ENCODE results near the gene GPM6B.

Gene GPM6B

DNA sequence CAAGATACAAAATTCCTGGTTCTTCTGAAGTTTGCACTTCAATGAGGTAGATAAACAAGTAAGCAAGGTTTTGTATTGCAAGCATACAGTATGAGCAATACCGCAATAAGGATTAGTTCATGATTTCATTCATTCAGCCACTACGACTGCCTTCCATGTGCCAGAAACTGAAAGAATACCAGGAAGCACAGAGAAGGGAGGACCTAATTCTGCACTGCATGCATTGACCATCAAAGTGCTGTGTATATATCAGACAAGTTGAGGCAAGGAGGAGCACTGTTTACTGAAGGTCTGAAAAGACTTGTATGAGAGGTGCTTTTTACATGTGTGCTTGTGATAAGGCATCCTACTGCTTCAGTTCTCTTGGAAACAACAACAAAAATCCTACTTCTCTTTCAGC is 40.9 kb upstream of the GPM6B start:
- Histone ChIP-seq H3K27ac (no peak overlapping the region), H3K79me2 (ENCODE audit: insufficient read depth, low read depth) (no peaks in the 10 kb centered on the region), H2AFZ (ENCODE audit: low read depth) (no peak overlapping the region), H3K9ac (no peak overlapping the region), H3K4me2 (no peak overlapping the region; the same call in 1 of the 2 replicates), H3K4me3 (IDR thresholded peaks at IDR 0.05; ENCODE audit: insufficient read depth, low read depth, low read length) (no peak overlapping the region), H3K4me1 (ENCODE audit: low read depth, poor library complexity, severe bottlenecking) (peaks cover 62% of the 10 kb centered on the region), H3K27me3 (ENCODE audit: insufficient read depth, low read depth) (no peaks in the 10 kb centered on the region), H4K20me1 (ENCODE audit: insufficient read depth) (no peaks in the 10 kb centered on the region), H3K36me3 (ENCODE audit: insufficient read depth) (no peaks in the 10 kb centered on the region)
- TF ChIP-seq, protein P1, sequence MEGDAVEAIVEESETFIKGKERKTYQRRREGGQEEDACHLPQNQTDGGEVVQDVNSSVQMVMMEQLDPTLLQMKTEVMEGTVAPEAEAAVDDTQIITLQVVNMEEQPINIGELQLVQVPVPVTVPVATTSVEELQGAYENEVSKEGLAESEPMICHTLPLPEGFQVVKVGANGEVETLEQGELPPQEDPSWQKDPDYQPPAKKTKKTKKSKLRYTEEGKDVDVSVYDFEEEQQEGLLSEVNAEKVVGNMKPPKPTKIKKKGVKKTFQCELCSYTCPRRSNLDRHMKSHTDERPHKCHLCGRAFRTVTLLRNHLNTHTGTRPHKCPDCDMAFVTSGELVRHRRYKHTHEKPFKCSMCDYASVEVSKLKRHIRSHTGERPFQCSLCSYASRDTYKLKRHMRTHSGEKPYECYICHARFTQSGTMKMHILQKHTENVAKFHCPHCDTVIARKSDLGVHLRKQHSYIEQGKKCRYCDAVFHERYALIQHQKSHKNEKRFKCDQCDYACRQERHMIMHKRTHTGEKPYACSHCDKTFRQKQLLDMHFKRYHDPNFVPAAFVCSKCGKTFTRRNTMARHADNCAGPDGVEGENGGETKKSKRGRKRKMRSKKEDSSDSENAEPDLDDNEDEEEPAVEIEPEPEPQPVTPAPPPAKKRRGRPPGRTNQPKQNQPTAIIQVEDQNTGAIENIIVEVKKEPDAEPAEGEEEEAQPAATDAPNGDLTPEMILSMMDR (conservative IDR thresholded peaks at IDR 0.05; ENCODE audit: low read depth, low read length), result no peak

DNA sequence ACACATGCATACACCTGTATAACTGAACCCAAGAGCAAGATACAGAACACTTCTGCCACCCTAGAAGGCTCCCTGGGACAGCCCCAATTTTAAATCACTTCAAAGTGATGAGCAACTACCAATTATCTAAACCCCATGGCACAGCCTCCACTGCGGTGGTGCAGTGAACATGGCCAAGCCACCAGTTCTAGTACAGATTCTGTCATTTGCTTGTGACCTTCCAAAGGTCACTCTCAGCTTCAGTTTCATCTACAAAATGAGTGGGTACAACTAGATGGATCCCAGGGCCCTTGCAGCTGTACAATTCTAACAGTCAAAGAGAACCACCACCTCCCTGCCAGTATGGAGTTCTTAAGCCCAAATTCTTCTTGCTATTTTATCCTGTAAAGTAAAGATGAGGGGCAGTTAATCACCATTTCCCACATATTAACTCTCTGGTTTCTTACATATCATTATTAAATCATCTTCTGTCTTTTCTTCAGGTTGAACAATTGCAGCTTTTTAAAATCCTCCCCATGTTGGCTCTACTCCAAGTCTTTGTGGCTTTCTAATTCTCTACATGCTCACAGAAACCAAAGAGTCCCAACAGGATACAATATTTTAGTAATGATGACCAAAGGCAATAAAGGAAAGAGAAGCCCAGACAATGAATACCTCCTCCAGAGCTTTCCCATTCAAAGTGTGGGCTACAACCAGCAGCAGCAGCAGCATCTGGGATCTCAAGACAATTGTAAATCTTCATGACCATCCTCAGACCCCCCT is 39.0 kb upstream of the GPM6B start:
- Histone ChIP-seq H3K79me2 (ENCODE audit: insufficient read depth, low read depth) (no peaks in the 10 kb centered on the region), H3K4me1 (ENCODE audit: low read depth, poor library complexity, severe bottlenecking) (peaks cover 72% of the 10 kb centered on the region), H3K36me3 (ENCODE audit: insufficient read depth) (no peaks in the 10 kb centered on the region), H3K4me2 (peak overlapping the region; percentile 62), H3K27me3 (ENCODE audit: insufficient read depth, low read depth) (no peaks in the 10 kb centered on the region), H3K4me3 (IDR thresholded peaks at IDR 0.05; ENCODE audit: insufficient read depth, low read depth, low read length) (no peak overlapping the region), H2AFZ (ENCODE audit: low read depth) (no peak overlapping the region), H4K20me1 (ENCODE audit: insufficient read depth) (no peaks in the 10 kb centered on the region), H3K27ac (peak overlapping the region; percentile 52), H3K9ac (no peak overlapping the region; the same call in 1 of the 2 replicates)
- TF ChIP-seq, protein P1 (conservative IDR thresholded peaks at IDR 0.05; ENCODE audit: low read depth, low read length), result no peak

DNA sequence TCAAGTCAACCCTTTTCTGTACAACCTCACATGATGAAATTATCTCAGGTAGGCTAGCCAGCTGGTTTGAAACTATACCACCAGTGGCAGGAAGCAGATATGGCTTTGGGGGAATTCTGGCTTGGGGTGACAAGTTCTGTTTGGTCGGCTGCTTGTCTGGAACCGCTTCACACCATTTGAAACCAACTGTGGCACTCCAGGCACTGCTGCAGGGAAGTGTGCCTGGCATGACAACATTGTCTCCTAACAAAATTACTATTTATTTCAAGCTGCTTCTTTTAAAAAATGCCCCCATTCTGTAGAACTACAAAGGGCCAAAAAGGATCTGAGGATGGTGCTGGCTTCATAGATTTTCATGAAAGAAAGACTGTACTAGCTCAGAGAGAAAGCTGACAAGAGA is 37.1 kb upstream of the GPM6B start:
- no peaks in the 10 kb centered on the region for H4K20me1 ChIP-seq (ENCODE audit: insufficient read depth)
- H3K4me3 ChIP-seq (IDR thresholded peaks at IDR 0.05; ENCODE audit: insufficient read depth, low read depth, low read length), result no peak overlapping the region
- H3K27ac ChIP-seq, result peak overlapping the region; percentile 52; the same call in 1 of the 2 replicates
- H3K4me2 ChIP-seq, result peak overlapping the region; percentile 62; the same call in 1 of the 2 replicates
- no peaks in the 10 kb centered on the region for H3K27me3 ChIP-seq (ENCODE audit: insufficient read depth, low read depth)
- H3K9ac ChIP-seq, result no peak overlapping the region
- no peaks in the 10 kb centered on the region for H3K79me2 ChIP-seq (ENCODE audit: insufficient read depth, low read depth)
- no peak overlapping the region for H2AFZ ChIP-seq (ENCODE audit: low read depth)
- TF ChIP-seq, protein P1 (conservative IDR thresholded peaks at IDR 0.05; ENCODE audit: low read depth, low read length), result no peak
- H3K36me3 ChIP-seq (ENCODE audit: insufficient read depth), result no peaks in the 10 kb centered on the region
- H3K4me1 ChIP-seq (ENCODE audit: low read depth, poor library complexity, severe bottlenecking), result peaks cover 72% of the 10 kb centered on the region

GRCh38 chrX:13852001-13852695 is 35.3 kb upstream of the GPM6B start:
- Histone ChIP-seq H2AFZ (ENCODE audit: low read depth) (no peak overlapping the region), H3K27me3 (ENCODE audit: insufficient read depth, low read depth) (no peaks in the 10 kb centered on the region), H3K4me2 (no peak overlapping the region)

More at GRCh38 chrX:13852001-13852695, 35.3 kb upstream of the GPM6B start:
- Histone ChIP-seq H4K20me1 (ENCODE audit: insufficient read depth) (no peaks in the 10 kb centered on the region), H3K79me2 (ENCODE audit: insufficient read depth, low read depth) (no peaks in the 10 kb centered on the region), H3K27ac (no peak overlapping the region; the same call in 1 of the 2 replicates), H3K9ac (no peak overlapping the region), H3K36me3 (ENCODE audit: insufficient read depth) (no peaks in the 10 kb centered on the region), H3K4me1 (ENCODE audit: low read depth, poor library complexity, severe bottlenecking) (peaks cover 60% of the 10 kb centered on the region), H3K4me3 (IDR thresholded peaks at IDR 0.05; ENCODE audit: insufficient read depth, low read depth, low read length) (no peak overlapping the region)
- TF ChIP-seq, protein P1 (conservative IDR thresholded peaks at IDR 0.05; ENCODE audit: low read depth, low read length), result no peak
